Stimulated activated CD8-positive, alpha-beta memory T cell treated with anti-CD3 and anti-CD28 coated beads, Interleukin-15, amount 100 ng/mL, for 1 hour (primary cell): Measurements from ENCODE around the gene BAIAP2.

Experiments used
- DNase-seq: peaks from one replicate; pipeline ENCODE4 v3.0.0-alpha.2; 2020; ENCODE audit warnings: low read depth

Gene BAIAP2, protein sequence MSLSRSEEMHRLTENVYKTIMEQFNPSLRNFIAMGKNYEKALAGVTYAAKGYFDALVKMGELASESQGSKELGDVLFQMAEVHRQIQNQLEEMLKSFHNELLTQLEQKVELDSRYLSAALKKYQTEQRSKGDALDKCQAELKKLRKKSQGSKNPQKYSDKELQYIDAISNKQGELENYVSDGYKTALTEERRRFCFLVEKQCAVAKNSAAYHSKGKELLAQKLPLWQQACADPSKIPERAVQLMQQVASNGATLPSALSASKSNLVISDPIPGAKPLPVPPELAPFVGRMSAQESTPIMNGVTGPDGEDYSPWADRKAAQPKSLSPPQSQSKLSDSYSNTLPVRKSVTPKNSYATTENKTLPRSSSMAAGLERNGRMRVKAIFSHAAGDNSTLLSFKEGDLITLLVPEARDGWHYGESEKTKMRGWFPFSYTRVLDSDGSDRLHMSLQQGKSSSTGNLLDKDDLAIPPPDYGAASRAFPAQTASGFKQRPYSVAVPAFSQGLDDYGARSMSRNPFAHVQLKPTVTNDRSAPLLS

DNA sequence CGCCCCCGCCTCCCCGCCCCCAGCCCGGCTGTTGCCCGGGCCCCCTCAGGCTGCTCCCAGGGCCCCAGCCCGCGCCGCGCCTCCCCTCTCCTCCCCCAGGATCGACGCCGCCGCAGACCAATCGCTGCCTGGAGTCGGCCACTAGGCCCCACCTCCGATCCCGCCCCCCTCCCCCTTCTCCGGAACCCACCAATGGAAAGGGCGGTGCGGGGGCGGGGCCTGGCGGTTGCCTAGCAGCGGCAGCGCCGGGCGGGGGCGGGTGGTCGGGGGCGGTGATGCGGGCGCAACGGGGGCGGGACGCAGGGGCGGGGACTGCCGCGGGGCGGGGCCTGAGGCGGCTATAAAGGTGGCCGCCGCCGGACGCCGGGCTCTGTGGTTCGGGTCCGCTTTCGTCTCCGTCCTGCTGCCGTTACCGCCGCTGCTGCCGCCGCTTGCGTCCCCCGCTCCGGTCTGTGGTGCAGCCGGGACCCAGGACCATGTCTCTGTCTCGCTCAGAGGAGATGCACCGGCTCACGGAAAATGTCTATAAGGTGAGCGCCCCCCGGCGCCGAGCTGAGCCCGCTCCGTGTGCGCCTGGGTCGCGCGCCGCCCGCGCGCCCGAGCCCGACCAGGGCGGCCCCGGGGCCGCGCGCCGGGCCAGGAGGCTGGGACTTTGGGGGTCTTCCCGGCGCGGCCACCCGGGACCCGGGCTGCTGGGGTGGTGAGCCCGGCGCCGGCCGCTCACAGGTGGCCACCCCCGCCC, at the start of gene BAIAP2:
Gene BAIAP2 (plus strand): TSS at position 373 of the 742 bp plus-strand sequence. CDS start 104 bp downstream, at position 477.
- peak; percentile 98 for DNase-seq

DNA sequence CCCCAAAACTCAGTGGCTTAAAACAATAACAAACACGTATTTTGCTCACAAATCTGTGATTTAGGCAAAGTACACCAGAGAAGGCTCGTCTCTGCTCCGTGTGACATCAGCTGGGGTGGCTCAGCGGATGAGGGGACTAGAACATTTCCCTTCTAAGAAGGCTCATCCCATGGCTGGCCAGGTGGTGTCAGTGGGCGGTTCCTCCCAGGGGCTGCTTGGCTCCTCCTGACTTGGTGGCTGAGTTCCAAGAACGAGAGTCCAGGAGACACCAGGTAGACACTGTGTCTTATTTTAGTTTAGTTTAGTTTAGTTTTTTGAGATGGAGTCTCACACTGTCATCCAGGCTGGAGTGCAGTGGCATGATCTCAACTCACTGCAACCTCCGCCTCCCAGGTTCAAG, 48.9 kb upstream of the BAIAP2 start:
- DNase-seq = no peak

DNA sequence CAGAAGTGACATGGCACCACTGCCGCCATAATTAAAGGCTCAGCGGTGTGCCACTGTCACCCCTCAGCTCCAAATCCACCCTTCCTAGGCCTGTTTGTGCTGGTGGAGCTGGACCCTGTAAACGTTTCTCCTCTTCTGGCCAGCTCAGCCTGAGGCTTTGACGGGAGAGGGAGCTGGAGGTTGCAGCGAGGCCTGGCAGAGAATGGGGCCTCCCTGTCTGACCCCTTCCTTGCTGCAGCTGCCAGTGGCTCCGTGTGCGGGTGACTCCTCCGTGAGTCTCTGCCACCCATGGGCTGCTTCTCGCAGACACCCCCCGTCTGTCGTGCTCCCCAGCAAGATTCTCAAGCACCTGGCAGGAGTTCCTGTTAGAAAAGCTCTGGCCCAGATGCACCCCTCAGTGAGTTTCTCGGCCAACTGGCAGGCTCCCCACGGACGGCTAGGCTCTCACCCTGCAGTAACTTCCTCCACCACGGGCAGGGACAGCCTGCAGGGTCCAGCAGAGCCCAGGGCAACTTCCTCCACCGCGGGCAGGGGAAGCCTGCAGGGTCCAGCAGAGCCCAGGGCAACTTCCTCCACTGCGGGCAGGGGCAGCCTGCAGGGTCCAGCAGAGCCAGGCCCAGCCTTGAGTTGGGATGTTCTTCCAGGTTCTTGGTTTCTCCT, 48.0 kb upstream of the BAIAP2 start:
- no peak for DNase-seq

DNA sequence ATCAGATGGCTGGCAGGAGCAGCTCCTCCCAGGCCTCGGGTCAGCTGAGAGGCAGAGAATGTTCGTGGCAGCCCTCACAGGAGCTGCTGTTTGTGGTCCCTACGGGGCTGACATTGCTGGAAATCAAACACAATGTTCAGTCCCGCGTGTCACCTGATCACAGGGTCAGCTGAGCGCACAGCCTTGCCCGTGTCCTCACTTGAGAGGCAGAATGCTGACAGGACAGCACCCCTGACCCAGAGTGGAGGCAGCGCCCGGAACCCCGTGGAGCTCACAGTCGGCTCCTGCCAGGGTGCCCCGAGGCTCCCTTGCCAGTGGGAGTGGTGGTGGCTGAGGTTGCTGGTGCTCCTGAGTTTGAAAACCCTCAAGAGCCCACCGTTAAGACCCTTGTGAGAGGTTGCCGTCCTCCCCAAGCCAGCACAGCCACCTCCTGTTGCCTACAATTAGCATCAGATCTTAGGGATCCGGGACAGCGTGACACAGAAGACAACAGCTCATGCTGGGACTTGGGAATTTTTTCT, 47.0 kb upstream of the BAIAP2 start:
- DNase-seq = no peak

DNA sequence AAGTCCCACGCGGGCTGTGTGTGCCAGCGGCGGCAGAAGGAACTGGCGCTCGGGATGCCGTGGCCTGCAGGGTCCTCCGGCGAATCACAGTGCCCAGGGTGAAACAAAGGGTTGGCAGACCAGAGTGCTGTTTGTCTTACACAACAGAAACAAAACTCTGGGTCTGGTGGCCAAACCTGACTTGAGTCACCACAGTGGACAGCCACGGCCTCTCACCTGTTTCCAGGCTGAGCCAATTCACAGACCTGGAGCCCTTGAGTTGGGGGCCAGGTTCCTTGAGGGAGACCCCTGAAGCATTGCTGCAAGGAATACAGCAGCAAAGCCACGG, 45.4 kb upstream of the BAIAP2 start:
- no peak for DNase-seq

DNA sequence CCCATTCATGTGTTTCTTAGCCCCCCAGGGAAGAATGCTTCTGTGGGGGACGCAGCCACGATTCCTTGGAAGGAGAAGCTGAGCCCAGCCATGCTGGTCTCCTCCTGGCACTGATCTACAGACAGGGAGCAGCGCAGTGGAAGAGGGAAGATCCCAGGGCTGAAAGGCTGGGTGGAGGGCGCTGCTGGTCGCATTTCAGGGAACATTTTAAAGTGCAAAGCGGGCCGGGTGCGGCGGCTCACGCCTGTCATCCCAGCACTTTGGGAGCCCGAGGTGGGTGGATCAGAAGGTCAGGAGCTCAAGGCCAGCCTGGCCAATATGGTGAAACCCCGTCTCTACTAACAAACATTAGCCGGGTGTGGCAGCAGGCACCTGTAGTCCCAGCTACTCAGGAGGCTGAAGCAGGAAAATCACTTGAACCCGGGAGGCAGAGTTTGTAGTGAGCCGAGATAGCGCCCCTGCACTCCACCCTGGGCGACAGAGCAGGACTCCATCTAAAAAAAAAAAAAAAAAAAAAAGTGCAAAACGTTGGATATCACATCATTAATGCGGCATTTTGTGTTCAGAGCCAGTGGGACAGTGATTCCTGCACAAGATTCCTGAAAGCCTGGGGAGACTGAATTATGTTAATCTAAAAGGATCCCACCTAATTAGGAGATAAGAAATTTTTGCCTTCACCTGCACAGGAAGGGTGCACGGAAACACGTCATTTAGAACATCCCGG, 43.9 kb upstream of the BAIAP2 start:
- no peak for DNase-seq

DNA sequence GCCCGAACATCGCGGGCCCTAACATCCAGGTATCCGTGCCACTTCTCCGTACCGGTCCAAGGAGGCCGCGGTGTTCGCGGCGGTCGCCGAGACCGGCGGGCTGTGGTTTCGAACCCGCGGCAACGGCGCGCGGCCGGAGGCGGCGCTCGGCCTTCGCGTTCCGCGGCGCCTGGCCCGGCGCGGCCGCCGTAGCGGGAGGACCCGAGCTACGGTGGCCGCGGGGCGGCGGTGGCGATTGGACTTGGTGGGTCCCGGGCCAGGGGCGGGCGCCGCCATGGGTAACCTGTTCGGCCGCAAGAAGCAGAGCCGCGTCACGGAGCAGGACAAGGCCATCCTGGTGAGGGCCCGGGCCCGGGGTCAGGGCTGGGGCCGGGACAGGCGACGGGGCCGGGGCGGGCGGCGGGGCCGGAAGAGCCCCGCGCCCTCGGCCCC, 43.3 kb upstream of the BAIAP2 start, which contains the start of gene CHMP6:
Gene CHMP6 (plus strand): TSS at position 197 of the 432 bp plus-strand sequence. CDS start 78 bp downstream, at position 275.
- DNase-seq = peak; percentile 30

DNA sequence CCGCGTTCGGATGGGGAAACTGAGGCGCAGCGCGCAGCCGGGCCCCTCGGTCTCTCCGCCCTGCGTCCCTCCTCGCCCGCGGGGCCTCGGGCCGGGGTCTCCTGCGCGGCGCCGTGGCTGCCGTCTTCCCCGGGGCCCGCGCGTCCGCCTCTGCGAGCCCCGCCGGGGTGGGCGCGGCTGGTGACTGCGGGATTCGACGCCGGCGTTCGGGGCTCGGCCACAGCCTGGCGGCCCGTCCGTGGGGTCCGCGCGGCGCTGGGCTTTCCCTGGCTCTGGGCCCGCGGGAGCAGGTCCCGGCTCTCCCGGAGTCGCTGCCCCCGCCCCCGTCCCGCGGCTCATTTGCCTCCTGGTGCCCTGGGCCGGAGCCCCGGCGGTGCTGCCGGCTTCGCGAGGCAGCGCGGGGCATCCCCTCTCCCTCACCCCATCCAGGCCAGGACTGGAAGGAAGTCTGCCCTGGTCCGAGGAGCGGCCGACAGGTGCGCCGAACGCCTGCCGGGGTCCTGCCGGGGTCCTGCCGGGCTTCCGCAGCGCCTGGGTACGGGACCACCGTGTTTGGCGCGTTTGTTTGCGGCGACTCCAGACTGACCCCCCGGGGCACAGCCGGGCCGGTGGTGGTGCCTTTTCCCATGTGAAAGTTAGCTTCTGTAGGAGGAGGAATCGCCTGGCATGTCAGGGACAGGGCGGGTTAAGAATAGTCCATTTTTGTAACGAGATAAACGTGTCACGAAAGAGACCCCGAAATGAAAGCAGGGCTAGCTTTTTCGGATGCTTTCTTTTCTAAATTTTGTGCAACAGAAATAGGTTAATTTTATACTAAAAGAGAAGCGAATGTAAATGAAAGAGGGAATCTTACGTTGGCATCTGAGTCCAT, 42.6 kb upstream of the BAIAP2 start:
- DNase-seq = no peak

DNA sequence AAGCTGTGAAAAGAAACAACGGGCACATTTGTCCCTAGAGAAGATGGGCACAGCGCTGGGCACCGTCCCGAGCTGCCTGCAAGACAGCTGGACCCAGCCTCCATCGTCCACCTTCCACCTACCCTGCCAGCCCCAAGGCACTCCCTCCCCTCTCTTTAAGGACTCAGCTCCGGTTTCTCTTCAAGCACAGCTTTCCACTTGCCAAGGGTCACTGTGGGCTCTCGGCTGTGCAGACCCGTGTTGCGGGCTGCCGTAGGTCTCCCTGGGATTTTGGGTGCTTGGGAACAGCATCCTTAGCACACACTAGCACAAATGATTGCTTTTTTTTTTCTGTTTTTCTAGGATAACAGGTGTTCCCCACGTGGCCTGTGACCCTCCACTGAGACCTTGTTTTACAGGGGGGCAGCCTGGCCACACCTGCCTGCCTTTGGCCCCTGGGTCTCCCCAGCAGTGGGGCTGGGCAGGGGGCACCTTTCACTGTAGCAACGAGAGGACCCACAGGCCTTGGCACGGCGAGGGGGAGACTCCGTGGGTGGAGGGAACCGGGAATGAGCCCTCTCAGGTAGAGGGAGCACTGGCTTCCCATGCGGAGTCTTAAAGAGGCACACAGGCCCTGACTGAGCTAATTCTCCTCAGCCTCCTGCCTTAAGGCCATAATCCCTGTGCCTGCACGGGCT, 41.9 kb upstream of the BAIAP2 start:
- DNase-seq = no peak

DNA sequence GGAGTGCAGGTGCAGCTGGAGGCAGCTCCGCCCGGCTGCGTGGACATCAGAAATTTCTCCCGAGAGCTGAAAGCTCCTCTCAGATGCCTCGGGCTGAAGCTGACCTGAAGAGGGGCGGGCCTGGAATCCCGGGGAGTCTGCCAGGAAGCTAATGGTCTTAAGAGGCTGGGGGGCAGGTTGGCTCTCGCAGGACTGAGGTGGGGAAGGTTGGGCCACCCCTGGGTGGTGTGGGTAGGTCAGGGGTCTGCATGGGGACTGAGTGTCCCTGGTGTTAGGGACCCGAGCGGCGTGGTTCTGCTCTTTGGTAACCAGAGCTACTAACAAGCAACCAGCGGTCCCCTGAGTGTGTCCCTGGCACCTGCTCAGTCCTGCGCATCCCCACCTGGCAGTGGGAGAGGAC, 39.8 kb upstream of the BAIAP2 start:
- no peak for DNase-seq

DNA sequence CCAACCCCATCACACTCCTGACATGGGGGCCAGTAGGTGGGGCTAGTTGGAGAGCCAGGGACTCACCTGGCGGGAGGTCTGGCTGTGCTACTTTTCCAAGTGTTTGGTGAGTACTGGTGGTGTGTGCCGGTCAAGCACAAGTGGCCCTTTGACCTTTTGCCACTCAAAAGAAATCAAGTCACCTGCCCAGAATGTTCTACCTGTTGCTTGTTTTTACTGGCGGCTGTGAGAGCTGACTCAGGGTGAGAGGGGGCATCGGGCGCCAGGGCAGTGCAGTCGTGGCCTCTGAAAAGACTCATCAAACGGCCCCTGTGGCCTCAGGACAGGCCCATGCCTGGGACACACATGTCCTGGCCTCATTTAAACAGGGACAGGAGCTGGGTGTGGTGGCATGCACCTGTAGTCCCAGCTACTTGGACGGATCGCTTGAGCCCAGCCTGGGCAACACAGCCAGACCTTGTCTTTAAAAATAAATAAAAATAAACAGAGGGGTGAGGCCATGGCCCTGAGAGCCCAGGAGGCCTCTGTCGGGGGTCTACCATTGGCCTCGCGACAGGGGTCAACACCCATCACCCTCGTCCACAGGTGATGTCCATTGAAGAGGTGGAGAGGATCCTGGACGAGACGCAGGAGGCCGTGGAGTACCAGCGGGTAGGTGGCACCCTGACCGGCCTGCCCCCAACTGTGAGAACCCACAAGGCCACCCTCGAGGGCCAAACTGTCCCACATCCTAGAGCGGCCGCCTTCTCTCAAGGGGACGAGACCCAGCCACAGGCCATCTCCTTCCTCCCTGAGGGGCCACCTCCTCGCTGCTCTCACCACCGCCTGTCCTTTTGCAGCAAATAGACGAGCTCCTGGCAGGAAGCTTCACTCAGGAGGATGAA, 38.3 kb upstream of the BAIAP2 start:
- DNase-seq = no peak

DNA sequence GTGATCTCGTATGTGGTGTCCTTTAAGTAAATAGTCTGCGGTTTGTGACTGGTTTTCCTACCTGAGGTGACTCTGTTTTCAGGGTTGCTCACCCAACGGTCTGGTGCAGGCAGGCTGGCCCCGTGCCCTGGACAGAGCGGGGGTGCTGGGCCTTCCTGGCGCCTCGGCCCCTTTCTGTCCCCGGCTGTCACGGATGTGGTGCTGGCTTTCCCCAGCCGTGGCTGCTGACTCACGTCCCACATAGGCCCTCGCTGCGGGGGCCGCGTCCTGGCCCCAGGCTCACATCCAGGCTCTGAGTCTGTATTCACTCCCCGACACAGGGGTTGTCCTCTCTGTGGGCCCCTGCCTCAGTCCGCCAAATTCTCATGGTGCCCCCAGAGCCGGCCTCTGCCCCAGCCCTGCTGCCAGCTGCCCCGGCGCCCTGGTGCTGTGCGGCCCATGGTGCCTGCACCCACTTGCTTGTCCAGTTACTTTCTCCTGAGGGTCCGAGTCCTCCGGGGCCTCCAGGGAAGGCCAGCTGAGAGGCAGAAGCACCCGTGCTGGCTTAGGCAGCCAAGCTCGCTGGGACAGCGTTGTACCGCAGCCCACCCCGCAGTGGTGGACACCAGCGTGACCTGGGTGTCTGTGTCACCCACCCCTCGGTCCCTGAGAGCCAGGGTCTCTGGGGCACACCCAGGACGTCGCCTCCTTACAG, 37.4 kb upstream of the BAIAP2 start:
- DNase-seq = no peak

DNA sequence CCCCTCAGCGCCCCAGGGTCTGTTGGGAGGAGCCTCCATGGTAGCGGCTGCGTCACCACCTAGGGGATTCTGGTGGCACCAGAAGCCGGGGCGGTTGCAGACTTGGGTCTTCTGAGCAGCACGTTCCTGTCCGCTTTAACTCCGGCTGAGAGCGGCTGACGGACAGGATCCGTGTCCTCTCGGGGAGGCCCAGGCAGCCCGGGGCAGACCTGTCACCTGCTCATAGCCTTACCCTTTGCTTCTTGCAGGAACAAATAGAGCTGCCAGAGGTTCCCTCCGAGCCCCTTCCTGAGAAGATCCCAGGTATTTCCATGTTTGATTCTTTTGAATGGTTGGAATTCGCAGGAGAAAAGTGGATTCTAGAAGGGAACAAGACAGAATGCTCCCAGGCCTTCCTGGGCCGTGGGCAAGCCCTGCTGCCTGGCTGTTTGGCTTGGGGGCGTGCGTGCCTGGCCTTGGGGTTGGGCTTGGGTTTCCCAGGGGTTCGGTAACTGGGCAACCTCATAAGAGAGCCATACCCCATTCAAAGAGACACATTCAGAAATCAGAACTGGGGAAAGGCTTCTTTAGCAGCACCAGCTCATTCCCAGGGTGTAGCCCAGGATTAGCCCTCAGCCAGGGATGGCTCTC, 36.7 kb upstream of the BAIAP2 start:
- DNase-seq = no peak

DNA sequence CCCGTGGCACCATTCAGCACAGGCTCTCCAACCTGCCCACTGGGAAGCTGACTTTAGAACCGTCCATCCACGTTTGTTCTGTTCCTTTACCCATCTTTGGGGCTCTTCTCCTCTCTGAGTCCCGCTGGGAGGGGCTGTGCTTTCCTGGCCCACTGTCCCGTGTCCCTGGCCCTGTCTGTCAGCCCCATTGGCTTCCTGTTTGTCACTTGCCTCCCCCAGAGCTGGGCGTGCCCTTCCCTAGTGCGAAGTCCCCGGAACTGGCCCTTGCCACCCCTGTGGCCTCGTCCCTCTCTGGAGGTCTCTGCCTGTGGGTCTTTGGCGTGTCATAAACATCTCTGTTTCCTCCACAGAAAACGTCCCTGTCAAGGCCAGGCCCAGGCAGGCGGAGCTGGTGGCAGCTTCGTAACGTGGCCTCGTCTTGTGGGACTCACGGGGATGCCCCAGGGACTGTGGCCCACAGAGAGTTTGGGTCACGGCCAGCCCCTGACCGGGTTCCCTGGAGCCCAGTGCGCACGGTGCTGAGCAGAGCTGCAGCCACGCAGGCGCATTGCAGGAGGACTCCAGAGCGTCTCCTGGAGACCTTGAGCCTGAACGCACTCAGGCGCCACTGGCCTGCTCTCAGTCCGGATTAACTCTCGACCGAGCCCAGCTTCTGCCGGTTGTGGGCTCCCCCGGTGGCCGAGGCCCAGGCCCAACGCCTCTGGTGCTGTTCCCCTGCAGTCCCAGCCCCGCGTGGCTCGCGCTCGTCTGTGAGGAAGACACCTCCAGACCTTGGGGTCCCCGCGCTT, 36.0 kb upstream of the BAIAP2 start:
- no peak for DNase-seq

DNA sequence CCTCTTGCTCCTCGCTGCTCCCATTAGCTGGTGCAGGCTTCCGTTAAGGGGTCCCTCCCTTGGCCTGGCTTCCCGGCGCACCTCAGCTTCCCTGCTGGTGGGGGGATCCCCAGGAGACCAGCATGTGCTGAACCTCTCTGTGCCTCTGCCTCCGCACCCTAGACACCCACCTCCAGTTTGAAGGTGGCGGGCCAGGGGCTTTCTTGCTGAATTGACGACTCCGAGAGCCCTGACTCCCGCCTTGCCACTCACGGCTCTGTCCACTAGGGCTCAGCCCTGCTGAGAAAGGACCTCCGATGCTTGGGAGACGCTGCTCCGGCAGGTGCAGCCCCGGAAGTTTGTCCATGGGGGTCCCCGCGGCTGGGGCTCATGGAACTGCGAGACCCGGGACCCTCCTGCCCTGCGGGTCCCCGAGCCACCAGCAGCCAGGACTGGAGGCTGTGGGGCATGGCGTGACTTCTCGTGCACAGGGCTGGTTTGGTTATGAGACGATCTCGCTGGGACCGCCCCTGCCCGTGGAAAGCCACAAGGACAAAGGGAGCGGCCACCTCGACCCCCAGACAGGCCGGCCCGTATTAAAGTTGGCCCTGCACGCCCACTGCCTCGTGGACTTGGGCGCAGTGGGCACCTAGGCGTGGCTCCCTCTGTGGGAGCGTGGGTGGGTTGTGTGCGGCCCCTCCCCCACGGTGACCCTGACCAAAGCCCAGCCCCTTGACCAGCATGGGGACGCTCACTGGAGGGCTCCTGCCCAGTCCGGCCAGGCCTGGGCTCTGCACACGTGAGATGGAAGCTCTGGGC, 35.2 kb upstream of the BAIAP2 start:
- DNase-seq = no peak

DNA sequence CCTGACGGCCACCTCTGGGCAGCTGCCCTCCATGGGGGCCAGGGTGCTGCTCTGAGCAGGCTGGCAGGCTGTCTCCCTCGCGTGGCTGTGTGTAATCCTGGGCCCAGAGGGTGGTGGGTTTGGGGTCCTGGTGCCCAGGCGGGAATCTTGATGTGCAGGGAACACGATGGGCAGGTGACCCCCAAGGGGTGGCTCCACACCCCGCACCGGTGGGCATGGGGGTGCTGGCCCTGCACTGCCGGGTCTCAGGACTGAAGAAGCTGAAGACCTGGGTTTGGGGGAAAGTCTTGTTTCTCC, 34.7 kb upstream of the BAIAP2 start:
- no peak for DNase-seq
